Raji (cell line): ENCODE results near the gene ANO4.

Source experiments
- POLR2A ChIP-seq: IDR thresholded peaks from 2 replicates; pipeline ENCODE4 v1.6.1; 2011; ENCODE audit warnings: low read depth, low read length, control low read depth; ENCODE audit not compliant: insufficient read depth

Gene ANO4

DNA sequence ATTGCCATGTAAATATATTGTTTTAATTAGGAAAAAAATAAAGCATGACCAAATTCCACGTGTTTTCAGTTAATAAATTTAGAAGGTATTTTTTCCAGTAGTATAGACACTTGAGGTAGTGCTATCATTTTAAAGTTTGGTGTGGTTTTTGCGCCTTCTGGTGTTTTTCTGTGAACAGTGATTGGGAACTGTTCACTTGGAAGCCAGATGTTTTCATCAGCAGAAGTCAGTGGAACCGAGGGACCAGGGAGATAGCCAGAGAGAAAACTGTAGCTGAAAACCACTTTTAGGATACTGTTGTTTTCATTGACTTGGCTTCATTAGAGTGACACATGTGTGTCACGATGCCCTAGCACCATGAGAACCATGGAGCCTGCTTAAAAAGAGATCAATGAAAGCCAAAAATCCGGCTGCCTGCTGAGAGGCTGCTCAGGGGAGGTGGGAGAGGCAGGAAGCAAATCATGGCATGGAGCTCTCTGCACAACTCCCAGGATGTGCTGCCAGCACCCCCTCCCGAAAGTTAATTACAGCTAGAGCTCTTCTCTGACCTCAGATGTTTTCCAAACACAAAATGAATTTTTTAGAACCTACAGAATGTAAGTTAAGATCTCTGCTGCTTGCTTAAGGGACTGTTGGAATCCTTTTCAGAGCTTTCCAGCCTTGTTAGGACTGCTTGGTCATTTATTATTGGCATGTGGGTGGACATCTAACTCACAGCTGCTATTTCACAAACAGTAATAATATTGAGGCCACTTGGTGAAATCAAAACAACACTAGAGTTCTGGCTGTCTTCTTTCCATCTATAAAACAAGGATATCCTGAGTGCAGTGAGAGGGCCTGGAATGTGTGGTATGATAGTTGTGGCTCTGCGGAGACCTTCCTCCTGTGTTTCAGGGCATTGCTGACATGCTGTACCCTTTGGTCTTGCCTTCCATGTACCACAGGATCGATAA, 192.3 kb downstream of the ANO4 start:
- no peak for TF ChIP-seq POLR2A

GRCh38 chr12:100987552-100988521, 193.3 kb downstream of the ANO4 start:
- no peak for TF ChIP-seq POLR2A

DNA sequence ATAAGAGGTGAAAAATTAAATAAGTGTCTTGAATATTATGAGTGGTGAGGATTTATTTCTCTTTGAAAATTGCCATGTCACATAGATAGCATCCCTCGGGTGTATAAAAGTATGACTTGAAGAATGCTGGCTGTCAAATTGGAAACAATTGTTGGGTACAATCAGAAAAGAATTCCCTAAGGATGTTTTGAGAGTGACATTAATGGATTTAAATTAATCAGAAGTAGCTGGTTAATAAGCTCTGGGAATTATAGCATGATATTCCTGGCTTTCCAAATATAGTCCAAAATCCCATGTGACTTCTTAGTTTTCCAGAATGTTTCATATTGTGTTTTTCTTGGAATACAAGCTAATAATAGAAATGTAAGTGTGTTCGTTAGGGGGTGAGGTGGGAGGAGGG, 196.5 kb downstream of the ANO4 start:
- TF ChIP-seq POLR2A: no peak

DNA sequence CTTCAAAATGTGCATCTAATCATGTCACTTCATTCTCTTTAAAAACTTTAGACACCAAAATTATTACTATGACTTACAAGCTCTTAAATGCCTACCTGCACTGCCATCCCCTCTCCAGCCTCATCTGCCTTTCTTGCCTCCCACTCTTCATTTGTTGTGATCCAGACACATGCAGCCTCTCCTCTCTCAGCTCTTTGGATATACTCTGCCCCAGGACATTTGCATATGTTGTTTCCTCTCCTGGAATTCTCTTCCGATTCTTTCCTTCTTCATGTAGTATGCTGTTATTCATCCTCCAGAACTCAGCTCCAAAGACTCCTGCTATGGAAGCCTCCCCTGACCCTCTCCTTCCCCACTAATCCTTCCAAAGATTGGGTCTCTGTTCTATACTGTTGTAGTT, 197.6 kb downstream of the ANO4 start:
- no peak for TF ChIP-seq POLR2A

DNA sequence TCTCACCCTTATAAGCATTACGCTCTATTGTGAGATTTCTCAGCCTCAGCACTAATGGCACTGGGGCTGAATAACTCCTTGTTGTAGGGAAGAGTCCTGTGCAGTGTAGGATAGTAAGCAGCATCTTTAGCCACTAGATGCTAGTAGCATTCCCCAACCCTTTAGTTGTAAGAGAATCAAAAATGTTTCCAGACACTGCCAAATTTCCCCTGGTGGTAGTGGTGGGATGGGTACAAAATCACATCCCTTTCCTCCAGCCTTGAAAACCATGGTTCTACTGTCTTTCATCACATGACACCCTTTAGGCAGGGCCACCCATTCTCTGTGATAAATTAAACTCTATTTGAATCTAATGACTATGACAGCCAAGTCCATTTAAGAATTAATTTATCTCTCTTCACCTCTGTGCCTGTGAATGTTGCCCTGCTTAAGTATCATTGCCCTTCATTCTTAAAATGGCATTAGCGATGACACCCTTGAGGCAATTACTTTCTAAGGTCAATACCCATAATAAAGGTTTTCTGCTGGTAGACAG, 199.4 kb downstream of the ANO4 start:
- no peak for TF ChIP-seq POLR2A

DNA sequence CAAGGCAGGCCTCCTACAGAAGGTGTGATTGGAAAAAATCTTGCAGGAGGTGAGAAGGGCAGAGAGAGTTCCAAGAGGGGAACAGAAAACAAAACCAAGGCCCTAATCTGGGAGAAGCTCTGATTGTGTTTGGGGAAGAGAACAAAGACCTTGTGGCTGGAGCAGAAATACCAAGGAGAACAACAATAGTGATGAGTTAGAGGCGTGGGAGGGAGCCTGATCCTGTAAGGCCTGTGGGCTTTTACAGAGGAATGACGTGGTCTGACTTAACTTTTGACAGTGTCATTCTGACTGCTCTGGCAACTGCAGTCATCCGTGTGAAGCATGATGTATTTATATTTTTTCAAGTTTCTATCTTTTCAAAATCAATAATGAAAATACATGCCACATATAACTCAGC, 200.6 kb downstream of the ANO4 start:
- no peak for TF ChIP-seq POLR2A

GRCh38 chr12:100995771-100996170, 201.2 kb downstream of the ANO4 start:
- no peak for TF ChIP-seq POLR2A

- TF ChIP-seq POLR2A: no peak
Observed at GRCh38 chr12:101001669-101002068, 207.1 kb downstream of the ANO4 start.

DNA sequence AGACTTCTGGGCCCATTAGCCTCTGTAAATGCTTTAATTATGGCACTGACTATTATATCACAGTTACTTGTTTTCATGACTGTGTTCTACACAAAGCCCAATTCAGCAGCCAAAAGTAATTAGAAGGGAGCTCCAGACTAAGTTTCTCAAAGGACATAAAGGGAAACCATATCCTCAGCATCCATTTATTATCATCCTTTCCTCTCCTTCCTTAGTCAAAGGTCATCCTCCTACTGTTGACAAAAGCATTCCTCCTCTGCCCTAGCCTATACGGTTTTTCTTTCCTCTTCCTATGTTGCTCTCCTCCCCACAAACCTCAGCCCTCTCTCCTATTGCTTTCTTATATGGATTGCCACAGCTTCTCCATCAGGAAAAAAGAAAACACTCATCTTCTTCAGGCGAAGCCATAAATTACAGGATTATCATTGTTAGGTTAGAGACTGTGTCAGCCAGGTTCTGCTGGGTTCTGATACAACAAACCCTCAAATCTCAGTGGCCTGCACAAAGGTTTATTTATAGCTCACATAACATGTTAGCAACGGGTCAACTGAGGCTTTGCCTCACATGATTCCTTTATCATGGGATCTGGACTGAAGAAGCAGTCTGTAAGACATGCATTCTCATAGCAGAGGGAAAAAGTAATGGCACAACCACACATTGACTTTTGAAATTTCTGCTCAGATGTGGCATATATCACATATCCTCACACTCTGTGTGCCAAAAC, 208.3 kb downstream of the ANO4 start:
- no peak for TF ChIP-seq POLR2A

GRCh38 chr12:101004898-101005297, 210.3 kb downstream of the ANO4 start:
- TF ChIP-seq POLR2A: no peak

GRCh38 chr12:101009274-101009673, 214.7 kb downstream of the ANO4 start:
- TF ChIP-seq POLR2A: no peak

DNA sequence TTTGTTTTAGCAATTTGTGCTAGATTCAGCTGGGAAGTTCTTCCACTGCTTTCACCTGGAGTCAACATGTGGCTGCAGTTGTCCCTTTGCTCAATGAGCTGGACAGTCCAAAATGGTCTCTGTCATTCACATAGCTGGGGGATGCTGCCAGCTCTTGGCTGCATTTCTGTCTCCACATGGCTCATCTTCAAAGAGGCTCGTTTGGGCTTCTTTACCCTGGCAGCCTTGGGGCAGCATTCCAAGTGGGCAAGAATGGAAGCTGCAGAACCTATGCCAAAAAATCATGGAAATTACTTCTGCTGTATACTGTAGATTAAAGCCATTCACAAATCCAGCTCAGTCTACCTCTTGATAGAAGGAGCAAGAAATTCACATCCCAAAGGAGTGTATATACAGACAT, 216.3 kb downstream of the ANO4 start:
- TF ChIP-seq POLR2A: no peak

DNA sequence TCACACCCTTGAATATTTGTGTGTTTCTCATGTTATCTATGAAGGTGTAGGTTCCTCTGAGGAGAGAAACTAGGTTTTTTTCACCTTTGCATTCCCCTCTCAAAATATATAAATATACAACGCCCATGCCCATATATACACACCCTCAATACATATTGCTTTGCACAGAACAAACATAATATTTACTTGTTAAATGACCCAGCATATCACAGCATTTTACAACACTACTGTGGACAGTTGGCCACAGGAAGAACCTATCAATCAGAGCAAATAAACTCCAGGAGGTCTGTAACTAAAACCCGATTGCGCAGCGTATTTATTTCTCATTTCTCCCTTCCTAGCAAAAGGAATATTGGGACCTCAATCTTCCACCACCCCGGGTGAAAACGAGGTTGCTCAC, 219.4 kb downstream of the ANO4 start:
- TF ChIP-seq POLR2A: no peak

DNA sequence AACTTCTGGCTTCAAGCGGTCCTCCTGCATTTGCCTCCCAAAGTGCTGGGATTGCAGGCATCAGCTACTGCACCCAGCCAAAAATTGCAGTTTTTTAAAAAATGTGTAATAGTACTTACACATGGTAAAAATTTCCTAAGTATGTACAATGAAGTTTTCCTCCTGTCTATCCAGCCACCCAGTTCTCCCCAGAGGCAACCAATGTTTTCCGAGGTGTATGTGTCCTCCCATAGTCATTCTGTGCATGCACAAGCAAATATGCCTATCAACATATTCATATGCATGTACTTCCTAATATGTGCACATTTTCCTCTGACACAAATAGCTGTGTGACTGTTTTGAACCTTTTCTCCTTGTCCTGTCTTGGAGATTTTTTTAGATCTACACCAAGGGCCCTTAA, 220.5 kb downstream of the ANO4 start:
- TF ChIP-seq POLR2A: no peak

- no peak for TF ChIP-seq POLR2A
Observed at GRCh38 chr12:101018540-101018939, 224.0 kb downstream of the ANO4 start.
